Right ventricle myocardium inferior (tissue), 1 donor: Measurements from ENCODE around the gene MEIS3. TPM values are rescaled to one million over a fixed set of nuclear protein-coding genes. Genes with fewer than 3 reads are reported as not detected.
"Not testable (repeated sequence)": the region's sequence is repeated elsewhere in the genome, so short reads cannot be mapped to it uniquely, and the experiment has no call there.

ENCODE experiments used
- ATAC-seq: fragments of 200-7000 bp; cut with Tn5 transposase; one replicate; pipeline ENCODE4 v1.9.1; 2020; ENCODE audit warnings: mild to moderate bottlenecking, moderate library complexity
- DNase-seq: peaks from one replicate; pipeline ENCODE4 v3.0.0; 2021; ENCODE audit errors: missing footprints
- intact Hi-C: fragments of 100-400 bp; cut with DNase I; formaldehyde crosslinking; loops from one replicate; pipeline ENCODE4 v1.11.0; 2022
- total RNA-seq: library from RNA; stranded (reverse); fragmentation: NEBNext Ultra II Directional; extraction: Animal tissue kit (Norgen Biotek cat#: 25700); gene quantifications from one replicate; pipeline ENCODE4 v1.2.1, GENCODE V29; 2021
- donor health status: DM: no; HTN: yes; CAD: no; lungs with severe emphysema.

Gene MEIS3
- total RNA-seq, 1 donor from 2014 or later, result 3.8 TPM

DNA sequence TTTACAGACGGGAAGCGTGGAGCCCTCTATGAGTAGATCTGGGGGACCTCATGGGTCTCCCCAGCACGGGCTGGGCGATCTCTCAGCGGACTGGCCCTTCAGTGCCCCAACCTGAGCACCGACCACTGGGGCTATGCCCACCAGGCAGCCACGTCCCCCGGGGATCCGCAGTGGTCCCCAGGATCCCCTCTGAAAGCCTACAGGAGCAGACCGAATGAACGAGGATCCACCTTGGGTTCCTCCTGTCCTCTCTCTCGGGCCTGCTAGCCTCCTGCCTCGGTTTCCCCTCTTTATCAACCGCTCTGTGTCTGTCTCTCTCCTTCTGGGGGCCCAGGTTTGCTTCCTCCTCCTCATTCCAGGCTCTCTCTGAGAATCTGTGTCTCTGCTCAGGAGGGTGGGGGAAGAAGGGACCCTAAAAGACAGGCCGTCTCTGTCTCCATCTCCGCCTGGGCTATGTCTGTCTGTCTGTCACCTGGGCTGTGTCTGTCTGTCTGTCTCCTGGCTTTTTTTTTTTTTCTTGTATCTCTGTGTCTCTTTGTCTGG lies 2.0 kb upstream of the MEIS3 start:
- DNase-seq (no peak), ATAC-seq (no peak)
- intact Hi-C loops, result loop anchor here (10.0 kb wide), 1 partner anchor 127 kb away; no protein-coding TSS in a partner anchor

DNA sequence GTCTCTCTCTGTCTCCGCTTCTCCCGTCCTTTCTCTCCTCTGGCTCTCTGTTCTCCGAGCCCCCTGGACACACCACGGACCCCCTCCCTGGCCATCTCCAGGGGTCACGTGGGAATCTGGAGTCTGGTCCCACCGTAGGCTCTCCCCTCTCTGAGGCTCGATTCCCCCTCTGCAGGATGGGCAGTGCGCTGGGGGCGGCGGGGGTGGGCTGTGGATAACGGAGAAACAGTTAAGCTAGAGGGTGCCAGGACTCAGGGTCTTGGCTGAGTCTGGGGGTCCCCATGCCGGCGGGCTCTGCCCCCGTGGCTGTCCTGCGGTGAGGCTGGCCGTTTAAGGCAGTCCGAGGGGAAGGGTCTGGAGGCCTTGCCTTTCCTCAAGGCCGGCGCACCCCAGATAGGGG lies 462 bp upstream of the MEIS3 start:
- DNase-seq, result no peak
- intact Hi-C loops, result loop anchor here (10.0 kb wide), 1 partner anchor 125 kb away; no protein-coding TSS in a partner anchor

DNA sequence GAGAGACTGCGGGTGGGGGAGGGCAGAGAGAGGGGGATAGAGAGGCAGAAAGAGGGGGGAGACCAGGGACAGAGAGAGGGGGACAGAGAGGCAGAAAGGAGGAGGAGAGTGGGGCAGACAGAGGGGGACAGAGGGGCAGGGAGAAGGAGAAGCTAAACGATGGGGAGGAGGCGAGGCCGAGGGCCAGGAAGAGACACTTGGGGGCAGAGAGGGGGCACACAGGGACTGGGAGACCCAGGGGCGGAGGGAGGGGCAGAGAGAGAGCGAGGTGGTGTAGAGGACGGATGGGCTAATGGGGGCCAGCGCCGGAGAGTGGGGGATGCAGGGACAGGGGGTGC lies 666 bp downstream of the MEIS3 start:
- DNase-seq (no peak), ATAC-seq (no peak)
- intact Hi-C loops, result no loop called here

More for the DNA sequence above, 462 bp upstream of the MEIS3 start:
- ATAC-seq, result no peak

DNA sequence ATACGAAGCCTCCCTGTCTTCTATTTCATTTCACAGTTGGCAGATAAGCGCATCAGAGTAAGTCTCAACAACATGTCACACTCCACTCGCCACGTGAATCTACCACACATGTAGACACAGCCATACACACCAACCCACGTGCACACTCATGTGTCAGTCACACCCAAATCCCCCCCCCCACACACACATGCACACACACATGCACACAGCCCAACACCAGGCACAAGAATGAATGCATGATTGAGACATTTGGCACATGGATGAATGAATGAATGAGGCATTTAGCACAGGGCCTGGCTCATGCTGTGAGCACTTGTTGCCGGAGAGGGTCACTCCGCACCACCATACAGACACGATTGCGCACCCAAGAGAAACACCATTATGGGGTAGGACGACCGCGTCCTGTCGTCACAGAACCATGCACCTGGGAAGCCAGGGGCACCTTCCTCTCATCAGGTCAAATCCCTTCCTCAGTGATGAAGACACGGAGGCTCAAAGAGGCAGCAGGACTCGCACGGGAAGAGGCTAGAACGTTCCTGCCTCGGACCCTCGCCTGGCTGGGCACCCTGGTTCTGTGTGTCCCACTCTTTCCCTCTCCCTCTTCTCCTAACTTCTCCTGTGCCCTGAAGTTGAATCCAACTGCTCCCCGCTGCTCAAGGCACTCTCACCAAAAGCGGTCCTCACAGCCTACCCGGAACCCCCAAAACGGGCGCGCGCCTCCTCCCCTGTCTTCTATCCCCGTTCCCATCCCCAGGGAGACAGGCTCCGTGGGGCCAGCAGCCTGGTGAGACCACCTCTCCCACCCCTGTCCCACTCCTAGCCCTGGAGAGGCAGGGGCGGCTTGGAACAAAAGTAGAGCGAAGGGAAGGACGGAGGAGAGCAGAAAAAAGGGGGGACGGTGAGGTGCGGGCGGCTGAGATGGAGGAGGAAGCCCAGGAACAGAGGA lies 1.3 kb downstream of the MEIS3 start:
- DNase-seq (no peak), ATAC-seq (no peak)
- intact Hi-C loops, result no loop called here

DNA sequence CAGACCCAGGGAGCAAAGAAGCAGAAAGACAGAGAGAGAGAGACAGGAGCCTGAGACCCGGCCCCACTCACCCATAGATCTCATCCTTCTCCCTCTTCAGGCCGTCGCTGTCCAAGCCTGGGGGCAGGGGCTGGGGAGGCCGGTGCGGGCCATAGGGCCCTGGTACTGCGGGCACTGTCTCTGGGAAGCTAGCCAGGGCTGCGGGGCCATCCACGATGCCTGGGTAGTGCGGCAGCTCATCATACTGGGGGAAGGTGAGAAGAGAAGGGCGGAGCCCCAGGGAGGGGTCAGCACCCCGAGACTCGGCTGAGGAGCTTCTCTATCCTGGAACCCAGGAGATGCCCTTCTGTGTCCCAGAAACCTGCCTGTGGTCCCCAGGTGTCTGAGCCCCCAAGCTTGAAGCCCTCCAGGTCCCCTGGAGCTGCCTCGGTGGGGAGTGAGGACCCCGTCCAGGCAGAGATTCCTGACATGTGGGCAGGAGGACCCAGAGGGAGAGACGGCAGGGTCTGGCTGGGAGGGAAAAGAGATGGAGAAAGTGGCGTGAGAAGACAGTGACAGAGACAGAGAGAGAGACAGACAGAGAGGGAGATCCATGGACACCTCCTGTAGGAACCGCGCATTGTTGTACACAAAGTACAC lies 2.1 kb downstream of the MEIS3 start:
- DNase-seq (no peak), ATAC-seq (no peak)
- intact Hi-C loops, result no loop called here

DNA sequence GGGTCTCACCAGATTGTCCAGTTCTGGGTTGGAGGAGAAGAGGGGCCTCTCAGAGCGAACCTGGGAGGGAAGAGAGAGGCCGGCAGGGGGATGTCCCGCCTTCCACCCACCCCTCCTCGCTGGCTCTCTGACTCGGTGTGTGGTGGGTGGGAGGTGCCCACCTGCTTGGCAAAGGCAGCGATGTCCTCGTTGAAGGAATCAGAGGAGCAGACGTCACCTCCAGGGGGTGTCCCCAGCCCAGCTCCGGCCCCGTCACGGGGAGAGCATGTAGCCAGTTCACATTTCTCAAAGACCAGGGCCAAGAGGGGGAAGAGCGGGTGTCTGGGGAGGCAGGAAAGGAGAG lies 2.7 kb downstream of the MEIS3 start:
- ATAC-seq (no peak), DNase-seq (no peak)
- intact Hi-C loops, result no loop called here

DNA sequence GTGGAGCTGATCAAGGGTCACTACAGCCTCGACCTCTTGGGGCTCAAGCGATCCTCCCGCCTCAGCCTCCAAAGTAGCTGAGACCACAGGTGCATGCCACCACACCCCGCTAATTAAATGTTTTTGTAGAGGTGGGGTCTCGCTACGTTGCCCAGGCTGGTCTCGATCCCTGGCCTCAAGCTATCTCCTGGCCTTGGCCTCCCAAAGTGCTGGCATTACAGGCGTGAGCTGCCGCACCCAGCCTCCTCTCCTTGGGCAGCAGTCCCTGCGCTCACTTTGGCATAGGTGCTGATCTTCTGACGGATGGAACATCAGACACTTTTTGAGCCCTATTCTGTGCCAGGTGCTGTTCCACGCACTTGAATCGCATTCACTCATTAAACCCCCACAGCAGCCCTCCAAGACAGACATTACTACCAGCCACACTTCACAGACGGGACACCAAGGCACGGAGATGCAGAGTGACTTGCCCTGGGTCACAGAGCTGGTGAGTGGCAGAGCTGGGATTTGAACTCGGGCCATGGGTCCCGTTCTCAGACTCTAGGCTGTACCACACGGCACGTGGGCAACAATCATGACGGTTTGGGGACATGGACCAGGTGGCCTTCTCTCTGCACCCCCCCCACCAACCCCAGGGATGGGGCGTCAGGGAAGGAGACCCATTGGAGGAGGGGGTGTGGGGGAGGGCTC lies 3.2 kb downstream of the MEIS3 start:
- ATAC-seq (no peak), DNase-seq (no peak)
- intact Hi-C loops, result no loop called here

DNA sequence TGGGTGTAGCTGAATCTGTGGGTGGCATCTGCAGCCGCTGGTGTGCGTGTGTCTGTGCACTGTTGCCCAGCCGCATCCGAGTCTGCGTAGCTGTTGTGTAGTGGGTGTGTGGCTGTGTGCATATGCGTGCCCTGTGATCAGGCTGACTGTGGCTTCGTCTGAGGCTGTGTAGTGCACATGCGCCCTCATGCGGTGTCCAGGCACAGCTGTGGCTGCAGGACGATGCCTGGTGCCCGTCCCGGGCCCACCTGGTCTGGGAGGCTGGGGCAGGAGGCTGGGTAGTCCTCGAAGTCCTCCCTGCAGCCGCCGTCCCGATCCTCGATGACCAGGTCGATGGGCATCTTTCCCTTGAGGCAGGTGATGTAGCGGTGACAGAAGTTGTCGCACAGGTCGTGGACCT lies 4.9 kb downstream of the MEIS3 start:
- no peak for DNase-seq
- intact Hi-C loops, result no loop called here

DNA sequence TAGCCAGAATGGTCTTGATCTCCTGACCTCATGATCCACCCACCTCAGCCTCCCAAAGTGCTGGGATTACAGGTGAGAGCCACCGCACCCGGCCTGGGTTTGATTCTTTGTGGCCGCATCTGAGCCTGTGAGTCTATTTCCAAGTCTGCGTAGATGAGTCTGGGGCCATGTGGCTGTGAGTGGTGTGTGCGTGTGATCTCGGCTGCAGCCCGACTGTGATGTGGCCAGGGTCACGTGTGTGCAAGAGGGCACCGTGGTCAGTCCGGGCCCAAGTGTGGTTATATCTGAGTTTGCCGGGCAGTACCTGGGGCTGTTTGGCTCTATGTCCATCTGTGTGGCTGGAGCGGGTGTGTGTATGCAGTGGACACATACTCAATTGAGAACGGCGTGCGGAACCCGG lies 5.4 kb downstream of the MEIS3 start:
- ATAC-seq (no peak), DNase-seq (no peak)
- intact Hi-C loops, result no loop called here

More for the DNA sequence above, 4.9 kb downstream of the MEIS3 start:
- no peak for ATAC-seq

DNA sequence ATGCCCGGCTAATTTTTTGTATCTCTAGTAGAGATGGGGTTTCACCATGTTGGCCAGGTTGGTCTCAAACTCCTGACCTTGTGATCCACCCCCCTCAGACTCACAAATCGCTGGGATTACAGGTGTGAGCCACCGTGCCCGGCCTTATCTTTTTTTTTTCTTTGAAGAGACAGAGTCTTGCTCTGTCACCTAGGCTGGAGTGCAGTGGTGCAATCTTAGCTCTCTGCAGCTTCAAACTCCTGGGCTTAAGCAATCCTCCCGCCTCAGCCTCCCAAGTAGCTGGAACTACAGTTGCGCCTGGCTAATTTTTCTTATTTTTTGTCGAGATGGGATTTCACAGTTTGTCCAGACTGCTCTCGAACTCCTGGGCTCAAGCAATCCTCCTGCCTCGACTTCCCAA lies 7.6 kb downstream of the MEIS3 start:
- intact Hi-C loops, ATAC-seq, DNase-seq: not testable (repeated sequence)

DNA sequence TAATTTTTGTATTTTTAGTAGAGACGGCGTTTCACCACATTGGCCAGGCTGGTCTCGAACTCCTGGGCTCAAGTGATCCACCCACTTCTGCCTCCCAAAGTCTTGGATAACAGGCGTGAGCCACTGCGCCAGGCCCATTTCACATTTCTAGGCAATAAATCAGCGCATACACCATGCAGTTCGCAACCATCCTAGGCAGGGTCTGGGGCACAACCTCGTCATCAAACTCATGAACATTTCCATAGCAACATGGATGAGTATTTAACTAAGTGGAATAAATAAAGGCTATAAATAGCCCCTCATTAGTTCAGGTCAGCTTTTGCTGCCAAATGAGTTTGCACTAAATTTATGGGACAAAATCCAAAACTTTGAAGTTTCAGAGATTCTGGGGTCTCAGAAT lies 8.2 kb downstream of the MEIS3 start:
- ATAC-seq (no peak), DNase-seq (no peak)
- intact Hi-C loops, result no loop called here

DNA sequence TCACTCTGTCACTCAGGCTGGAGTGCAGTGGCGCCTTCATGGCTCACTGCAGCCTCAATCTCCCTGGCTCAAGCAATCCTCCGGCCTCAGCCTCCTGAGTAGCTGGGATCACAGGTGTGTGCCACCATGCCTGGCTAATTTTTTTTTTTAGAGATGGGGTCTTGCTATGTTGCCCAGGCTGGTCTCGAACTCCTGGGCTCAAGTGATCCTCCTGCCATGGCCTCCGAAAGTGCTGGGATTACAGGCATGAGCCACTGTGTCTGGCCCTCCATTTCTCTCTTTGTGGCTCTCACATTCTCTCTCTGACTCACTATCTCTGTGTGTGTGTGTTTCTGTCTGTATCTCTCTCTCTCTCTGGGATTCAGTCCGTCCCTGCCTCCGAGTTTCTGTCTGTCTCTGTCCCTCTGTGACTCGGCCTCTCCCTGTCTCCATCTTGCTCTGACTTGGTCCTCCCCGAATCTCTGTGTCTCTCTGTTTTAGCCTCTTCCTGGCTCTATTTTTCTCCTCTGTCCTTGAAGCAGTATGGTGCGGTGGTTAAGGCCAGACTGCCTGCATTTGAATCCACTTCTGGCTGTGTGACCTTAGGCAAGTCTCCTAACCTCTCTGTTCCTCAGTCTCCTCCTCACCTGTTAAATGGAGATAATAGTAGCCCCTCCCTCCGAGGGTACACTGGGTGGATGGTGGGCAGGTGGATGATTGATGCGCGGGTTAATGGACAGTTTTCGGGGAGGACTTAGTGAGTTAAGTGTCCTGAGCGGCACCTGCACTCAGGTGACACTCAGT lies 11.0 kb downstream of the MEIS3 start:
- intact Hi-C loops, result no loop called here
- no peak for ATAC-seq
- DNase-seq, result no peak

DNA sequence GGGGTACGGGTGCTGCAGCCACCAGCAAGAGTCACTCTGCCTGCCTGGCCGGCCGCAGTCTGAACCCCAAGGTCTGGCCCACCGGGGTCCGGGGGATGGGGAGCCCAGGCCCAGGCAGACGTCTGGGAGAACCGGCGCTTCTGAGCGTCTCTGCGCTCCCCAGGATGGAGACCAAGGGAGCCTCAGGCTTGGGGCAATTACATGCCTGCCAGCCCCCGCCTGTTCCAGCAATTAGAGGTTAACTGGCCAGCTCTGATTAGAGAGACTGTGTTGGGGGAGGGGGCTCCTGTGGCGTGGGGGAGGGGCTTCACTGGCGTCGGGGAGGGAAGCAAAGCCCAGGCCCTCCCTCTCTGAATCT lies 11.9 kb downstream of the MEIS3 start:
- DNase-seq, result no peak
- intact Hi-C loops, result no loop called here
- ATAC-seq, result no peak

DNA sequence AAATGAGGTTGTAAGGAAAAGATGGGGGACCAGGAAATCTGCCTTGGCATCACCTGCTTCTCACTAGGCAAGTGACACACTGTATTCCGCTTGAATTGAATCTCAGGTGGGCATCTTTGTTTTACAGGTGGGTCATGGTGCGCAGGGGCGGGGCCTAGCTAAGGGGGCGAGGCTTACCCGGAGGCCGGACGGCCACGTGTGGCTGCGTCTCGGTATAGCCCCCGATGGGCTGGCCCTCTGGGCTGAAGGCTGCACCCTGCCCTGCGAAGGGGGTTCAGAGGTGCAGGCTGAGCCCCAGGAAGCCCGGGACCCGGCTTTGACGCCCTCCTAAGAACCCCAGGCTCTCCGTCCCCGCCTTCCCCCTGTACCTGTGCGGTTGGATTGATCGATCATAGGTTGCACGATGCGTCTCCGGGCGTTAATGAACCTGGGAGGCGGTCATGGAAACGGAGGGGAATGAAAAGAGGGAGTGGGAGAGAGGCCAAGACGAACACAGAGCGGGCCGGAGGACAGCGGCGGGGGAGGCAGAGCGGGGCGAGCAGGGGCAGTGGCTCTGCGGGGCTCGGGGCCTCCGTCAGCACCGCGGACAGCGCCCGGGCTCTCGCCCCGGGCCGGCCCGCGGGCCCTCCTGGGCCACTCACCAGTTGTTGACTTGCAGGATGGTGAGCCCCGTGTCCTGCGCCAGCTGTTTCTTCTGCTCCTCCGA lies 12.5 kb downstream of the MEIS3 start:
- DNase-seq, result no peak
- intact Hi-C loops, result no loop called here
- ATAC-seq, result no peak

DNA sequence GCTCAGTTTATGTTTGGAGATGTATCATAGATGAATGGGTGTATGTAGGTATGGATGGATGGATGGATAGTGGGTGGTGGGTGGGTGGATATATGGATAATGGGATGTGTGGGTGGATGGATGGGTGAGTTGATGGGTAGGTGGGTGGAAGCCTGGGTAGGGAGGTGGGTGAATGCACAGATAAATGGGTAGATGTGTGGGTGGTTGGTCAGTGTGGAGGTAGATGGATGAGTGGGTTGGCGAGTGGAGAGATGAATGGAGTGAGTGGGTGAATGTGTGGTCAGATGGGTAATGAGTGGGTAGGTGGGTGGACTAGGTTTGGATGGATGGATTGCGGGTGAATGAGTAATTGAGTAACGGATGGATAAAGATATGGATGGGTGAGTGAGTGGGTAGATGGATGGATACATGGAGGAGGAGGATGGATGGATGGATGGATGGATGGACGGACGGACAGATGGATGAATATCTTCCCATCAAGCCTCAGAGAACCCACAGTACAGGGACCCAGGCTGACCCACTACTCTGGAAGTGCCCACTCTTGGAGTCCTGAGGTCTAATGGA lies 13.4 kb downstream of the MEIS3 start:
- DNase-seq, result no peak
- ATAC-seq, result no peak
- intact Hi-C loops, result no loop called here

DNA sequence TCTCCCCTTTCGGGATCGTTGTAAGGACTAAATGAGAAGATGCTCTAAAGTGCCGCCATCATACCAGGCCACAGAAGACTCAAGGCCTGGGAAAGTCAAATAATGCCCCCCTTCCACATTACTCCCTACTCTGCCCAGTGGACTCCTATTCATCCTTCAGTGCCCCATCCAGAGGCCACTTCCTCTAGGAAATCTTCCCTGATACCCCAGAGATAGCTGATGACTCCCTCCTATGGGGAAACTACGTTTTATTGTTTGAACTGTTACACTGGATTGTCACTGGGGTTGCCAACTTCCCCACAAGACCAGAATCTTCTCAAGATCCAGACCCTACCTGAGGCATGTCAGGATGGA lies 14.2 kb downstream of the MEIS3 start:
- ATAC-seq (no peak), DNase-seq (no peak)
- intact Hi-C loops, result no loop called here

DNA sequence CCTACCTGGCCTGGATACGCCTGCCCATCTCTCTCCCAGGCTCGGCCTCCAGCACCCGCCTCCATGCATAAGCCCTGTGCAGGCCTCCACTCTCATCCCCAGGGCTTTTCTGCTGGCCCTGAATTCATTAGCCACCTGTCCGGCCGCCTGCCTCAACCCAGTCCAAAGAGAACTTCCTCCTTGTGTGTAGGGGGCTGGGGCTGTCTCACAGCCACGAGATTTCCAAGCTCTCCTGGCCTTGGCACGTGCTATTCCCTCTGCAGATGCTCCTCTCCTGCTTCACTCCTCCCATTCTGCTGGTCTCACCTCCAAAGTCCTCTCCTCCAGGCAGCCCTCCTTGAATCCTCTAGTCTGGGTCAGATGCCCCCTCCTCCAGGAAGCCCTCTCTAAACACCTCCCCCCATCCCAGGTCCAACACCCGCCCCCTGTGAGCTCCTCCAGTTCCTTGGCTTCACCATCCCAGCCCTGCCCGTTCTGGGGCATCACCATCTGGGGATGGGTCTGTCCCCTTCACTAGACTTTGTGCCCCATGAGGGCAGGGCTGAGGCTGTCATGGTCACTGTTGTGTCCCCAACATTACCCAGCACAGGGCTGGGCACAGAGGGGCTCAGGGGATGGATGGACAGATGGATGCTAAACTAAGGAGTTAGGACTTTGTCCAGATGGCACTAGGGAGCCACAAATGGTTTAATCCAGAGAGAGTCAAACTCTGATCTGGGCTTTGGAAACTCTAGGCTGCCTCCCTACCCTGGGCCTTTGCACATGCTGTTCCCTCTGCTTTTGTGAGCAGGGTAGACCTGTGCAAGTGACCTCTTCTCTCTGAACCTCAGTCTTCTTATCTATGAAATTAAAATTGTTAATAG lies 14.8 kb downstream of the MEIS3 start:
- DNase-seq, result no peak
- ATAC-seq, result no peak
- intact Hi-C loops, result no loop called here
